GM13976 (cell line): ENCODE data around the gene TMEM37.

Experiments
- DNase-seq: peaks from one replicate; pipeline ENCODE4 v3.0.0; 2012; ENCODE audit warnings: low spot score
- in situ Hi-C: fragments of 300-500 bp; cut with MboI; formaldehyde crosslinking; loops from one replicate; pipeline ENCODE4 v1.12.0; 2022; ENCODE audit warnings: low sequenced_read_pairs, mixed read lengths, inconsistent platforms; ENCODE audit not compliant: unreplicated experiment
- TF ChIP-seq, protein P1 (sequence below): IDR thresholded peaks from 2 replicates; pipeline ENCODE4 v1.5.1; 2012; ENCODE audit warnings: borderline replicate concordance, mild to moderate bottlenecking; ENCODE audit not compliant: insufficient read depth; ENCODE audit errors: extremely low read depth, missing control alignments, control extremely low read depth

TMEM37 gene

DNA sequence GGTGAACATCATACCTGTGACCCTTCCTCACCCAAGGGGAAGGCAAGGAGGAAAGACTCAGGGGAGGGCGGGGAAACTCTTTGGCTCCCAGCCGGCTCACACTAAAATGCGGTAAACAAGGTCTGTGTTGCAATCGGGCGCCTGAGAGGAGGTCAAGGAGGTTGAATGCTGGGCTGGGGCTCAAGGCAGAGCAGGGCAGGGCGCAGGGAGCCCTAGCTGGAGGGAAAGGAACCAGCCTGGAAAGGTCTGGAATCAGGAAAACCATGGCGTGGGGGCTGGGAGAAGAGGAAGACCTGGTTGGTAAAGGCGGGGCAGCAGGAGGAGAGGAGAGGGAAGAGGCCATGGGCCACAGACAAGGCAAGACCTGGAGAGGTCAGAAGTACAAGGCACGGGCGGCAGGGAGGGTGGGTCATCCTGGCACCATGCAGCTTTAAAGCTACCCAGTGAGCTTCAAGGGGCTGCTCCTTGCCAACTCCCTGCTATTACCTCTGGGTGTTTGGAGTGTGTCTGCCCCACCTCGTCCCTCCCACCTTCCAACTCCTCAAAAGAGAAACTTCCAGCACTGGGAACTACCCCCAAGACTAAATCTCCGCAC, 4.8 kb upstream of the TMEM37 start:
- in situ Hi-C loops: no loop called here
- no peak for DNase-seq
- TF ChIP-seq, protein P1, sequence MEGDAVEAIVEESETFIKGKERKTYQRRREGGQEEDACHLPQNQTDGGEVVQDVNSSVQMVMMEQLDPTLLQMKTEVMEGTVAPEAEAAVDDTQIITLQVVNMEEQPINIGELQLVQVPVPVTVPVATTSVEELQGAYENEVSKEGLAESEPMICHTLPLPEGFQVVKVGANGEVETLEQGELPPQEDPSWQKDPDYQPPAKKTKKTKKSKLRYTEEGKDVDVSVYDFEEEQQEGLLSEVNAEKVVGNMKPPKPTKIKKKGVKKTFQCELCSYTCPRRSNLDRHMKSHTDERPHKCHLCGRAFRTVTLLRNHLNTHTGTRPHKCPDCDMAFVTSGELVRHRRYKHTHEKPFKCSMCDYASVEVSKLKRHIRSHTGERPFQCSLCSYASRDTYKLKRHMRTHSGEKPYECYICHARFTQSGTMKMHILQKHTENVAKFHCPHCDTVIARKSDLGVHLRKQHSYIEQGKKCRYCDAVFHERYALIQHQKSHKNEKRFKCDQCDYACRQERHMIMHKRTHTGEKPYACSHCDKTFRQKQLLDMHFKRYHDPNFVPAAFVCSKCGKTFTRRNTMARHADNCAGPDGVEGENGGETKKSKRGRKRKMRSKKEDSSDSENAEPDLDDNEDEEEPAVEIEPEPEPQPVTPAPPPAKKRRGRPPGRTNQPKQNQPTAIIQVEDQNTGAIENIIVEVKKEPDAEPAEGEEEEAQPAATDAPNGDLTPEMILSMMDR: no peak

DNA sequence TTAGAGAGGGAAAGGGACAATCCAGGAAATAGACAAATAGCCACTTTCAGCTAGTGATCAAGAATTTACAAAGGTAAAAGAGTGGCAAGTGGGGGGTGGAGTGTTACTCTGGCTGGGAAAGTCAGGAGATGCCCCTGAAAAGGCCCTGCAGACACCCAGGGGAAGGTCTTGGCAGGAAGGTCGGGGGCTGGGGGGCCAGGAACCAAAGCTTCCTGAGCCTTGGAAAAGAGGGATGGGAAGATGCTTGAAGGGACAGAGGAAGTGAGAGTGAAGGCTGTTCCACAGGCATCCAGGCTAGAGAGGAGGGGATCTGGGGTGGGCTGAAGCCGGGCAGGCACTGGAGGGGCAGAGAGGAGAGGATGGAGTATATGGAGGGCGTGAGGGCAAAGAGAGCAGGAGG, 3.9 kb upstream of the TMEM37 start:
- in situ Hi-C loops: no loop called here
- TF ChIP-seq, protein P1: no peak
- no peak for DNase-seq

DNA sequence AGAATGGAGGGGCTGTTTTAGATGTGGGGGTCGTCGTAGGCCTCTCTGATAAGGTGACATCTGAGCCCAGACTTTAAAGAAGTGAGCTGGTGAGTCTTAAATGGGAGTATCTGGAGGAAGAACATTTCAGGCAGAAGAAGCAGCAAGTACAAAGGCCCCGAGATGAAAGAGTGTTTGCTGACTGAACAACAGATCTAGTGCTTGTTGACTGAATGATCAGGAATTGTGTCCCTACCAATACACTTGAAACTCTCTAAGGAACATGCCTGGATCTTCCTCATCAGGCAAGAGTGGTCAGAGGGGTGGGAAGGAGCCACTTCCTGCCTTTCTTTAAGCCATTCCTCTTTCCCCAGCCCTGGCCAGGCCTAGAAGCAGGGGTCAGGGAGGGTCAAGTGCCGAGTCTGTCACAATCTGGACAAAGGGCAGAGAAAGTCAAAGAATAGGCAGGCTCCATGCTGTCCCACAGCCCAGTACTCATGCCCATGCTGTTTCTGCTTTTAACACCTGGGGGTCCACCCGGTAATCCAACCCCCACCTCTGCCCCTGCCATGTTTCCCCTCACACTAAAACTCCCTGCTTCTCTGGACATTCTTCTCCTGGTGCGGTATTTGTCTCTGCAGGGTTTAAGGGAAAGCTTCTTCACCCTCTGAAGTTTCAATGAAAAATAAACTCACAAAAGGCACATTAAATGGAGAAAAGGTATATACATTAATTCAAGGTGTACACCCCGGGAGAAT, 3.0 kb upstream of the TMEM37 start:
- TF ChIP-seq, protein P1: no peak
- in situ Hi-C loops: no loop called here

DNA sequence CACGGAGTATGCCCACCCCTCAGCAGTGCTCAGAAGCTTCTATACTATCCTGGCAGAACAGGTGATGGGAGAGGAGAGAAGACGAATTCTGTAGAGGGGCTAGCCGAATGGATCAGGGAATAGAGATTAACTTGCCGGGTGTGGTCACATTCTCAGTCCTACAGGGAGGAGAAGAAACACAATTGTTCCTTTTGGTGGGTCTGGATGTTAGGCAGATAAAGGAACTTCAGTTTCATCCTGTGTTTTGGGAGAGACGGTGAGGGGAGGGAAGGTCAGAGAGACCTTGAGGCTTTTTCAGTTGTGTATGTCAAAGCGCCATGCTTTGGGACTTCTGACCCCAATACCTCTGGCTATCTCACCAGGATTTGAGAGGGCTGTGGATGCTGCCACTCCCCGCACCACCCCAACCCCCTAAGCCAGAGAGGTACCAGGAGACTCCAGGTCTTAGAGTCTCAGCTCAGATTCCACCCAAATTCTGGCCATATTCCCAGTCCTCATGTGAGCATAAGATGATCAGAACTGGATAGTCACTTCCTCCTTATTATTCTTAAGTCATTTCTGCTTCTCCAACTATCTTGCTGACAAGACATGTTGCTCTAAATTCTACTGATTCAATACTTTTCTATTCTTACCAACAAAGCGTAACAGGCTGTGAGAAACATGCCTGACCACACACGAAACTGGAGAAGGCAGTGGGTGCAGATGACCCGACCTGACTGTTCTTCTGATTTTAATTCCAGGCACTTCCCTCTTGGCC, 2.3 kb upstream of the TMEM37 start:
- in situ Hi-C loops: no loop called here
- DNase-seq: no peak
- TF ChIP-seq, protein P1: no peak

More for the DNA sequence above, 3.0 kb upstream of the TMEM37 start:
- no peak for DNase-seq

DNA sequence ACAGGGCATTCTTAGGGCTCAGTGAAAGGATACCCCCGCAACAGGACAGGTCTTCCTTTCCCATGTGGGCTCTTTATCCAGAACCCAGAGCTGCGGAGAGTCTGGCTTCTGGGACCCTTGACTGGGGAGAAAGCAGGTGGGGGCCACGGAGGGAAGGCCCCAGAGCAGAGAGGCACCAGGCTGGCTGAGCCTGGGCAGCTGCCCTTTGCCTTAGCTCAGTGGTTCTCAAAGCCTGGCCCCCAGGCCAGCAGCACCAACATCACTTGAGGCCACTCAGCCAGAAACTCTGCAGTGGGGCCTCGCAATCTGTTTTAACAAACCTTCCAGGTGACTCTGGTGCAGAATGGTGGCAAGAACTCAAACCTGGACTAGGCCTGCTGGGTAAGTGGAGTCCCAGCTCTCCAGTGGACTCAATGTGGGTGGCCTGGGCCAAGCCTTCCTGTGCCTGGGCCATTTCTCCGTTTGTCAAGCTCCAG, 1.6 kb upstream of the TMEM37 start:
- in situ Hi-C loops: no loop called here
- no peak for DNase-seq
- TF ChIP-seq, protein P1: no peak

DNA sequence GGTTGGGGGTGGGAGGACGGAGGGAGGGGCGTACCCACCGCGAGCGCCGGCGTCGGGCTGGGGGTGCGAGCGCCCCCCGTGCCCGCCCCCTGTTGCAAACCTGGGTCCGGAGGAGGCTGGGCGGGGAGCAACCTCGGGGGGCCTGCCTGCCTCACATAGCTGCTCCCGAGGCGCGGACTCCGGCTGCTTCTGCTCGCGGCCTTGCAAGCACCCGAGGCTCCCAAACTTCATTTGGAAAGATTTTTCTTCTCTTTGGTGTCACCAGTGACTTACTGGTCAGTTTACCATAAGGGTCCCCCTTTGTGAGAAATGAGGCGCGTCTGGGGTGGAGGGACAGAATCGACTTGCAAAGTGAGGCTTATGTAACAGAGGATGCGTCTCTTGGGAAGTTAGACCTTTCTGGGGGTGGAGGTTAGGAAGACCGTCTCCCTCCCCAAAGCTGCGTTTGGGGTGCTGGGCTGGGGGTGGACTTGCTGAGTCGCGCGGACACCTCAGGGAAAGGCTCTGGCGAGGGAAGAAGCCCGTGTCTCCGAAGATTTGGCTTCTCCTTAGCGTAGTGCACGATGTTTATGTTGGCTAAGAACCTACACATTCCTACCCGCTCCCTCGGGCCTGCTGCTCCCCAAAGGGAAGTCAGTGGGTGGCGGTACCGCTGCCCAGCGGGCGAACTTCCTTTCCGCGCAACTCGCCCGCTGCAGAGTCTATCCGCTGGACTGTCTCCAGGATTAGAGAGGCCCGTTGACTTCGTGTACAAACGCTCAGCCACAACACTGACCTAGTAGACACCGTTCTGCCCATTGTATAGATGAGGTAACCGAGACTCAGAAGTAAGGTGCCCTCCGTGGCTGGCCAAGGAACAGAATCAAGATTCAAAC, 559 bp downstream of the TMEM37 start:
- in situ Hi-C loops: no loop called here
- TF ChIP-seq, protein P1: no peak
- peak; percentile 31 for DNase-seq
